ELR (cell line): ENCODE results near the gene MLF2.

Source experiments
- DNase-seq: peaks from one replicate; pipeline ENCODE4 v3.0.0-alpha.2; 2015; ENCODE audit warnings: low read depth

Gene MLF2

GRCh38 chr12:6778217-6778573, 25.3 kb upstream of the MLF2 start:
- peak; percentile 45 for DNase-seq

- no peak for DNase-seq
Observed at GRCh38 chr12:6777386-6777785, 24.4 kb upstream of the MLF2 start.

- DNase-seq = no peak
Observed at GRCh38 chr12:6775185-6776174, 22.5 kb upstream of the MLF2 start.

DNA sequence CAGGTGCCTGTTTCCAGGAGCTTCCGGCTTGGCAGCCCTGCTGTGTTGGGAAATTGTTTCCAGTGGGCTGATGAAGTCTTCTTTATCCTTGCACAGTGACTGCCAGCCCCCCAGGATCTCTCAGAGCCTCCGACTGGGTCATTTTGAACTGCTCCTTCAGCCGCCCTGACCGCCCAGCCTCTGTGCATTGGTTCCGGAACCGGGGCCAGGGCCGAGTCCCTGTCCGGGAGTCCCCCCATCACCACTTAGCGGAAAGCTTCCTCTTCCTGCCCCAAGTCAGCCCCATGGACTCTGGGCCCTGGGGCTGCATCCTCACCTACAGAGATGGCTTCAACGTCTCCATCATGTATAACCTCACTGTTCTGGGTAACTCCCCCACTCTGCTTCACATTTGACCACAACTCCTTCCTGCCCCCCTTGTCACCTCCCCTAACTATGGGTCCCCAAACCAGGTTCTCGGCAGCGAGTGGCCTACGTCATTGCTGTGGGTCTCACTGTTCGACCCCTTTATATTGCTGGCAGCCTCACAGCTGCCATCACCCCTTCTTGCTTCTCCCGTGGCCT, 21.6 kb upstream of the MLF2 start:
- no peak for DNase-seq

GRCh38 chr12:6773590-6774351, 20.8 kb upstream of the MLF2 start:
- DNase-seq = no peak

- no peak for DNase-seq
Observed at GRCh38 chr12:6772726-6773589, 20.0 kb upstream of the MLF2 start.

DNA sequence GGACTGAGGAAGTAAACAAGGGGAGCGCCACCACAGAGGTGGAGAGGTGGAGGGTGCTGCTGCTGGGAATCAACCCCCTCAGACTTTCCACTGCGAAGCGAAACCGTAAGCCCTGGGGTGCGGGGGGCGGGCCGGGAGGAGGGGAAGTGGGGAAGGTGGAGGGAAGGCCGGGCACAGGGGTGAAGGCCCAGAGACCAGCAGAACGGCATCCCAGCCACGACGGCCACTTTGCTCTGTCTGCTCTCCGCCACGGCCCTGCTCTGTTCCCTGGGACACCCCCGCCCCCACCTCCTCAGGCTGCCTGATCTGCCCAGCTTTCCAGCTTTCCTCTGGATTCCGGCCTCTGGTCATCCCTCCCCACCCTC, 19.4 kb upstream of the MLF2 start, which contains the start of gene LAG3:
TSS of gene LAG3 (plus strand) at position 190 of the 365 bp plus-strand sequence. CDS start 333 bp downstream, outside the sequence.
- DNase-seq = no peak

DNA sequence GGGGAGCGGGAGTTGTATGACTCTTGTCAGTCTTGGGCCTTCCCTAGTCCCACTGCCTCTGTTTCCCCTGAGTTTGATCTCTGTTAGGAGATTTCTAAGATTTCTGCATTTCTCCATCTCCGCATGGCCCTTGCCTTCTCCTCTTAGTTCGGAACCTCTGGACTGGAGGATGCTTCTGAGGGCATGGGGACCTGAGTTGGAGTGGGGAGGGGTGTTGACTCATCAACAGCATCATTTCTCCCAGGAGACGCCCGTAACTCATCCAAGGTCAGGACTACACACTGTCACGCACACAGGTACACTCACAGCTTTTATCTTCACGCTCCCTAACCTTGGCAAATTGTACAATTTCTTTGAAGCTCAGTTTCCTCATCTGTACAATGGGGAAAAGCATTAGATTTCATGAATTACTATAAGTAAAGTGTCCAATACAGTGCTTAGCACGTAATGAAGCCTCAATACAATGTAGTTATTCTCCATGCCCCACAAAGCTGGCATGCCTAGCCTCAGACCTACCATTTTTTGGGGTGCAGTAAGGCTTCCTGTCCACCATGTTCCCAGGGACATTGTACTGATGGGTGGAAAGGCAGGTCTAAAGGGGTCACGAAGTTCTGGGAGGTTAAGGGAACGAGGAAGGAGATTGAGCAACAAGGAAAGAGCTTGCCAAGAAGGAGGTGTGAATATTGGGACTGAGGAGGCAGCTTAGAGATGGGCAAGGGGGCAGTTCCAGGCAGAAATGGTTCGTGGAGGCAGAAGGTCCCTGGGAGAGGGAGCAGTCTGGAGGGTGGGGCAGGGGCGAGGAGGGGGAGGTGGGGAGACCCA, 18.8 kb upstream of the MLF2 start:
- no peak for DNase-seq

GRCh38 chr12:6771091-6771495, 18.2 kb upstream of the MLF2 start:
- DNase-seq = no peak

DNA sequence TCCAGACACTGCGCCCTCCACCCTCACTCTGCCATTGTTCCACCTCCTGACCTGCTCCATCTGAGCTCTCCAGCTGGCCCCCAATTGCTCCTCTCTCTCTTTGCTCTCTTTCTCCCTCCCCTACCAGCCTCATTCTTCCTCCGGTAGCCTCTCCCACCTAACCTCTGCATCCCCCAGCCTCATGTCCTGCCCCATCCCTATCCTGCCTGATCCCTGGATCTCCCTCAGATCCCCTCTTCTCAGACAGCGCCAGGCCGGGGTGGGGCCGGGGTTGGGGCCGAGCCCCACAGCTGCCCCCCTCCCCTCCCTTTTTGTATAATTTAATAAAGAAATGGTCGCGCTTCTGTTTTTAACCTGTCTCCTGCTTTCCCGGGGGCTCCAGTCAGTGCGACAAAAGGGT, 17.7 kb upstream of the MLF2 start:
- no peak for DNase-seq

DNA sequence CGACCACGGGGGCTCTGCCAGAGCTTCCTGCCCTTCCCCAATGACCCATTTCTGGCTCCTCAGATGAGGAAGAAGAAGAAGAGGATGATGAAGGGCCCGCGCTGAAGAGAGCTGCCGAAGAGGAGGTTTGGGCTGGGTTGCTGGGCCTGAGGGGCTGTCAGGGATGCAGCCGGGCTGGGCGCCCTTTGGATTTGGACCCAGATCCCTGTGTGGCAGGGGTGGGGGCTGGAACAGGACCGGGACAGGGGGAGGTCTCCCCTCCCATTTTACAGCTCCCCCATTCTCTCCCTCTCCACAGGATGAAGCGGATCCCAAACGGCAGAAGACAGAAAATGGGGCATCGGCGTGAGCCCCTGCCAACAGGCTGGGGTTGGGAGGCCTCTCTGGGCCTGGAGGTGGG, 17.2 kb upstream of the MLF2 start:
- no peak for DNase-seq

DNA sequence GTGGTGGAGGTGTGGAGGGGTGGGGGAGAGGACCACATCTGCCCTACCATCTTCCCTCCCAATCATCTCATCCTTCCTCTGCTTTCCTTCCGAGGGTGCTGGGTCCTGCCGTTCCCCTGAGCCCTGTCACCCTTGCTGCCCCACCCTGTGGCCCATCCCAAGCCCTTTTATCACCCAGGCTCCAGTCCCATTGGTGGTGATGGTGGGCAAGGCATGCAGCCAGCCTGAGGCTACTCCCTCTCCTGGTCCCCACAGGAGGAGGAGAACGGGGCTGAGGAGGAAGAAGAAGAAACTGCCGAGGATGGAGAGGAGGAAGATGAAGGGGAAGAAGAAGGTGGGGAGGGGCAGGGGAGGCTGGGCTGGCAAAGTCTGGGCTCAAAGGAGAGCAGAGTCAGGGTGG, 16.7 kb upstream of the MLF2 start:
- no peak for DNase-seq

DNA sequence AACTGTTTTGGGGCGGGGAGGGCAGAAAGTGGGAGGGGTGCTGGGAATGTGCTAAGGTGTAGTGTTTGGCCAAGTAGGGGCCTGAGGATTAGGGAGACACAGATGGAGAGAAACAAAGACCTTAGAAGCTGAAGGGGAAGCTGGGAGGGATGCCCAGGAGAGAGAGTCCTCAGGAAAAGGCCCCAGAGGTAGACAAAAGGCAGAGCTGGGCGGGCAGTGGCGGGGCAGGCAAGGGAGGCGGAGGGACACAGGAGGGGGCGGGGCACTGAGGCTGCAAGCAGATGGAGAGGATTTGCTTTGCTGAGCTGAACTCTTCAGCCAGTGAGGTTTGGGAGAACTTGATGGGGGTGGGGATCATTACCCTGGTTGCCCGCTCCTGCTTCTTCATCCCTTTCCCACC, 16.0 kb upstream of the MLF2 start:
- no peak for DNase-seq

DNA sequence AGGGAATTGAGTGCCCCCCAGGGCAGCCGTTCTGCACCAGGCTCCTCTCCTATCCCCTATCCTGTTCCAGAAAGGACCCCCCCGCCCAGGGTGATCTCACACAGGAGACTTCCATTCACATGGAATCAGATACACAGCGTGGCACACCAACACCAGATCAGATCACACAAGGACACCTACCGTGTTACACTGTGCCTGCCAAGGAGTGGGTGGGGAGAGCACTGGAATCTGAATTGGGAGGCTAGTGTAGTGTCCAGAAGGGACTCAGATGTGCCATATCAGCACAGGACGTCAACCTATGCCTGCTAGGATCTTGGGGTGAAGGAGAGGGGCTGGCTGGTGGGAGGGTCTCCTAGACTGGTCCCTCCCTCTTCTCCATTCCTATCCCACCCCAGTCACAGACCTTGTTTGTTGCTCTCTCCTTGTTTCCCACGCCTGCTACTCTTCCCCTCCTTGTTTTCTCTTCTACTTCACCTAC, 15.5 kb upstream of the MLF2 start:
- no peak for DNase-seq

GRCh38 chr12:6767353-6768319, 14.7 kb upstream of the MLF2 start:
- DNase-seq = peak; percentile 47

- DNase-seq = peak; percentile 85
Observed at GRCh38 chr12:6766651-6767349, 13.9 kb upstream of the MLF2 start.

DNA sequence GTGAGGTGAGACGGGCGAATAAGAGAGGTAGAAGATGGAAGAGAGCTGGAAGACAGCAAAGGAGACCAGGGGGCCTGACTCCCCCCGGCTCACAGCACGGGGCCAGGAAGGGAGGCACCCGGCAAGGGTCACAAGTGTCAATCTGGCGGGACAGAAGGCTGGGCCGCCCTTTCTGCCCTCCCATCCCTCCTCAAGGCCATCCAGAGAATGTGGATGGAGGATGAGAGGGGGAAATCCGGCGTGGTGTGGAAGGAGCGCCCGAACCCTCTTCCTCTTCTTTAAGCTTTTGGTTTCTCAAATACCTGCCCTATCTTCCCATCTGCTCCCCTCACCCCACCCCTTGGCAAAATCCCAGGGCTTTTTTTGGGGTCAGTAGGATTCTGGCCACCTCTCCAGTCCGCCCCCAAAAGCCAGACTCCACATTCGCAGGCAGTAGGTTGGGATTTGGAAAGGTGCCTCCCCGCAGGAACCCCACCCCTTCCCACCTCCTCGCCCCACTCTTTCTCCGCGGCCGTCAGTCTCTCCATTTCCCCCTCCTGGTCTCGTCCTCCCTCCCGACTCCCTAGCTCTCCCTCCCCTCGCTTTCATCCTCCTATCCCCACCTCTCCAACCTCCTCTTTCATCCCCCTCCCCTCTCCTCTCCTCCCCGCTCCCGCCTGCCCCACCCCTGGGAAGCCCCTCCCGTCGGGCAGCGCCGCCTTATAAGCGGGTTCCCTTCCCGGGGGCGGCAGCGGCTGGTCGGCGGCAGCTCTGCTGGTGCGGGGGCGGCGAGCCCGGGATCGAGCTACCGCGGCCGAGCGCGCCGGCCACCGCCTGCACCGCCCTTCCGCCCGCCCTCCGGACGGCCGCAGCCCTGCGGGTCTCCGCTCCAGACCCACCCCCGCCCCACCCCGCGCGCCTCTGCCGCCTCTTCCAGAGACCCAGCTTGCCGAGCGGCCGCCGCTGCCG, 13.0 kb upstream of the MLF2 start, which contains the start of gene PTMS:
TSS of gene PTMS (plus strand) at position 730 of the 948 bp plus-strand sequence. CDS start 343 bp downstream, outside the sequence.
- peak; percentile 84 for DNase-seq
